Medulla oblongata (tissue), 1 donor: ENCODE data around the gene PCDHA11.

ENCODE experiments used
- DNase-seq: peaks from one replicate; pipeline ENCODE4 v3.0.0-alpha.2; 2015; ENCODE audit errors: extremely low spot score

Gene PCDHA11

GRCh38 chr5:140916325-140916724 lies 47.6 kb downstream of the PCDHA11 start:
- no peak for DNase-seq
